Umbilical cord (tissue), 2 donors: ENCODE results near the gene OPN1LW. TPM values are rescaled to one million over a fixed set of nuclear protein-coding genes. Genes with fewer than 3 reads are reported as not detected.
"Not testable (repeated sequence)": the region's sequence is repeated elsewhere in the genome, so short reads cannot be mapped to it uniquely, and the experiment has no call there.

ENCODE experiments used
- DNase-seq: peaks from one replicate; pipeline ENCODE4 v3.0.0-alpha.2; 2015; ENCODE audit warnings: low spot score
- total RNA-seq: library from RNA; depleted of rRNA; stranded (reverse); fragments of >200 nt; gene quantifications from one replicate; pipeline ENCODE4 v1.2.3, GENCODE V29; 2014; ENCODE audit warnings: low replicate concordance; ENCODE audit not compliant: insufficient read depth

OPN1LW gene
- total RNA-seq, 1 donor from 2014 or later: not detected

DNA sequence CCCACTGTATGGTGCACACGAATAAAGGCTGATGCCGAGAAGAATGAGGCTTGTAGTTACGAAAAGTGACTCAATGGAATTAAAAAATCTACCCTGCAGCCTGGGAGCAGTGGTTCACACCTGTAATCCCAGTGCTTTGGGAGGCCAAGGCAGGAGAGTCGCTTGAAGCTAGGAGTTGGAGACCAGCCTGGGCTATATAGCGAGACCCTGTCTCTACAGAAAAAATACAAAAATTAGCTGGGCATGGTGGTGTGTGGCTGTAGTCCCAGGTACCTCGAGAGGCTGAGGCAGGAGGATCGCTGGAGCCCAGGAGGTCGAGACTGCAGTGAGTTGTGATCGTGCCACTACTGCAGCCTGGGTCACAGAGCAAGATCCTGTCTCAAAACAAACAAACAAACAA lies 11.7 kb upstream of the OPN1LW start:
- DNase-seq: no peak

DNA sequence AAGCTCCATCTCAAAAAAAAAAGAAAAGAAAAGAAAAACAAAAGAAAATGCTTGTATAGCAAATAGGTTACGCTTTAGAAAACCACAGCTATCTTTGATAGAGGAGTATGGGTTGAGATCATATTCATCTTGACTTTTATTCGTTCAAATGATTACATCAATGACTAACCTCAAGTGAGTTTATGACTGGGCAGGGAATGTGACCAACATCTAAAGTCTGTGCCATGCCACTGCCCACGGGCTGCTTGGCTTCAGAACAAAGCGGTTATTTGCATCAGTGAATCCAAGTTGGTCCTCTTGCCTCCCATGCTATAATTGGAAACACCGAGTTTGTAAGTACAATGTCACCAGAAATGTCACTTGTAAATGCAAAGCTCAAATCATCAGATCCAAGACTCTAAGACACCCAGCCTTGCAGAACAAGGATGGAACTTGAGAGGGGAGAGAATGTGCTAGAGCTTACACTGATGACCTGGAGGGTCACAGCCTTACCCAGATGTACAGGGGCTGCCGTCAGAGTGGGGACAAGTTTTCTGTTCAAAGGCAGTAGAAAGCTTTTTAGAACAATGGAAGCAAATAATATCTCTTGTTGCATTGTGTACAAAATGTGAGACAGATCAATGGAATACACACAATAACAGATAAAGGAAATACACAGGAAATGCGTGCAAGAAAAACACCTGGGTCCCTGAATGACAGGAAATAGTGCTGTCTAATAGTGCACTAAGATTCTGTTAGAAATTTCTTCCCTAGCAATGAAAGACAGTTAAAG lies 8.4 kb upstream of the OPN1LW start:
- DNase-seq: no peak

DNA sequence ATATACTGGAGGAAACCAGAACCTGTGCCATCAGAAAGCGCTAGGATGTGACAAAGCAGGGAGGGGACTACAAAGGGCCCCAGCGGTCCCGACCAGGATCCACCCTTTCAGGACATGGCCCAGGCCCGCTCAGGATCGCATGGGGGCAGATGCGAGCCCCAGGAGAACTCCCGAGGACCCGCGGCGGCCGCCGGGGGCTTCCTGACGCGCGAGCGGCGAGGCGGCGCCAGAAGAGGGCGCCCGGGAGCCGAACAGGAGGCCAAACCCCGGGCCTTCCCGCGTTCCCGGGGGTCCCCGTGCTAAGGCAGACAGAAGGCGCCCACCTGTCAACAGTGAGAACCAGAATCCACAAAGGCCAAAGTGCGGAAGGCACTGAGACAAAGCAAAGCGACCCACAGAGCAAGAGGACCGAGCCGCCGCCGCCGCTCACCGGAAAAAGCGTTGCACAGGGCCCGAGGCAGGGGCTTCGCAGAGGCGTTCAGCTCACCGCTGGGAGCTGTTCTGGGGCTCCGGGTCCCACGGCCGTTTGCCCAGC lies 7.3 kb upstream of the OPN1LW start:
- DNase-seq: peak; percentile 42

DNA sequence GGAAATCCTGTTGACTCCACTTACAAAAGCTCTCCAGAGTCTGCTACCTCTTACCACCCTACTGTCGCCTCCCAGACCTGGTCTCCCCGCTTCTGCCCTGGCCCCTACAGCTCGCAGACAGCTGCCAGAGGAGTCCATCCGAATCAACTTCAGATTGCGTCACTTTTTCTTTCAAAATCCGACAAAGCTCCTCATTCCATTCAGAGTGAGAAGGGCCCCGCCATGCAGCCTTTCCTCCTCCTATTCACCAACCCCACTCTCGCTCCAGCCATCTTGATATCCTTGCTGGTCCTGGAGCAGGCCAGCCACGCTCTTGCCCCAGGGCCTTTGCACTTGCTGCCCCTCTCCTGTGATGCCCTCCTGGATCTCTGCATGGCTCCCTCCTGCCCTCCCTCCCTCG lies 5.2 kb upstream of the OPN1LW start:
- no peak for DNase-seq

DNA sequence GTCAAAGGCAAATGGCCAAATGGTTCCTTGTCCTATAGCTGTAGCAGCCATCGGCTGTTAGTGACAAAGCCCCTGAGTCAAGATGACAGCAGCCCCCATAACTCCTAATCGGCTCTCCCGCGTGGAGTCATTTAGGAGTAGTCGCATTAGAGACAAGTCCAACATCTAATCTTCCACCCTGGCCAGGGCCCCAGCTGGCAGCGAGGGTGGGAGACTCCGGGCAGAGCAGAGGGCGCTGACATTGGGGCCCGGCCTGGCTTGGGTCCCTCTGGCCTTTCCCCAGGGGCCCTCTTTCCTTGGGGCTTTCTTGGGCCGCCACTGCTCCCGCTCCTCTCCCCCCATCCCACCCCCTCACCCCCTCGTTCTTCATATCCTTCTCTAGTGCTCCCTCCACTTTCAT lies 3.8 kb upstream of the OPN1LW start:
- DNase-seq: no peak

DNA sequence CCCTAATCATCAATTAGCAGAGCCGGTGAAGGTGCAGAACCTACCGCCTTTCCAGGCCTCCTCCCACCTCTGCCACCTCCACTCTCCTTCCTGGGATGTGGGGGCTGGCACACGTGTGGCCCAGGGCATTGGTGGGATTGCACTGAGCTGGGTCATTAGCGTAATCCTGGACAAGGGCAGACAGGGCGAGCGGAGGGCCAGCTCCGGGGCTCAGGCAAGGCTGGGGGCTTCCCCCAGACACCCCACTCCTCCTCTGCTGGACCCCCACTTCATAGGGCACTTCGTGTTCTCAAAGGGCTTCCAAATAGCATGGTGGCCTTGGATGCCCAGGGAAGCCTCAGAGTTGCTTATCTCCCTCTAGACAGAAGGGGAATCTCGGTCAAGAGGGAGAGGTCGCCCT lies 3.3 kb upstream of the OPN1LW start:
- no peak for DNase-seq

DNA sequence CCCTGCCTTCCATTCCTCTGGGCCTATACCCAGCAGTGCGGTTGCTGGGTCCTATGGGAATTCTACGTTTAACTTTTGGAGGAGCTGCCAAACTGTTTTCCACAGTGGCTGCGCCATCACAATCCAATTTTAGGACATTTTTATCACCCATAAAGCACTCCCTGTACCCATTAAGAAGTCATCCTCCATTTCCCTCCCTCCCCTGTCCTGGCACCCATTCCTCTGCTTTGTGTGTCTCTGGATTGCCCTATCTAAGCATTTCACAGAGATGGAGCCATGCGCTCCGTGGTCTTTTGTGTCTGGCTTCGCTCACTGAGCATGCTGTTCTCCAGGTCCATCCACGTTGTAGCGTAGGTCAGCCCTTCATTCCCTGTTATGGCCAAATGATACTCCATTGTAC lies 1.7 kb upstream of the OPN1LW start:
- no peak for DNase-seq

DNA sequence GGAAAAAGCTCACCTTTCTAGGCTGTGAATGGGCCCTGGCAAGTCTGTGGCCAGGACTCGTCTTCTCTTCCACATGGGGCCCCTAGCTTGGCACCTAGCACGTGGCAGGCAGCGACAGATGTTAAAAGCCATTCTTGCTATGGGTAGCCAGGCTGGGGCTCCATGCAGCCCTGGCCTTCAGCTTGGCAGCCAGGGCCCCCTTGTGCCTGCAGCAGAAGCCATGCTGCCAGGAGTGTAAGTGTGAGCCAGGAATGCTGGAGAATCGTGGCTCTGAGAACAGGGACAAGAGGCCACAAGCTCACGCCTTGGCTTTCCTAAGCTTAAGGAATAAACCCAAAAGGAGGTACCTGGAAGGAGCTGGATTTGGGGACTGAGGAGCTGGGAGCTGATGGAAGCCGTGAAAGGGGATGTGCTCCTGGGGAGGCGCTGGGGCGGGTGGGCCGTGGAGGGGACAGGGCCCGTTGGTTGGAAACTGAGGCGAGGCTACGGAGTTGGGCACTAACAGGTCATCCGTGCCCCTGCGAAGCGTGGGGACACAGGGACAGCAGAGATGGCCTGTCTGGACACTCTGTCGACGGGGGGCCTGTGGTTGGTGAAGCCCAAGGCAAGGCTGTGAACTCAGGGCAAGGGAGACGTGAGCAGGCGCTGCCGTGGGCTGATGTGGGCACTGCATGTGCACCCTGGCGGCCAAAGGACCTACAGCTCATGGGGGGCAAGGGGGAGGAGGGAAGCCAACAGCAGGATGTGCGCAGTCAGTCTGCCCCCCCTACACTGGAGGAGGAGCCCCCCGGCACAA lies 895 bp upstream of the OPN1LW start:
- no peak for DNase-seq

DNA sequence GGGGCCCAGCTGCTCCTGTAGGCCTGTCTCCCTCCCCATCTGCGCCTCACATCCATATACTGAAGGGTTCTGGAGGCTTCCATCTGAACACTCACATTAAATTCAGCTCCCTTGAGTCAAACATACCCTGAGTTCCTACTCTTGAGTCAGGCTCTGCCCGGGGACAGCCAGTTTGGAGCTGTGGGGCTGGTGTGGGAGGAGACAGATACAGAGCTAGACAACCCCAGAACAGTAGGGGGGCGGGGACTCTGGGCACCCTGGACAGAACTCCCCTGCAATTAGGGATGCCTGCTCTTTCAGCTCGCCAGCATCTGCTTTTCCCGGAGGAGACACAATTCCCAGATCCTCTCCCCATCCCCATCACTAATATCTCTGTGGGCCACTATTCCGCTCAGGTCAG lies 7.0 kb downstream of the OPN1LW start:
- DNase-seq: not testable (repeated sequence)

DNA sequence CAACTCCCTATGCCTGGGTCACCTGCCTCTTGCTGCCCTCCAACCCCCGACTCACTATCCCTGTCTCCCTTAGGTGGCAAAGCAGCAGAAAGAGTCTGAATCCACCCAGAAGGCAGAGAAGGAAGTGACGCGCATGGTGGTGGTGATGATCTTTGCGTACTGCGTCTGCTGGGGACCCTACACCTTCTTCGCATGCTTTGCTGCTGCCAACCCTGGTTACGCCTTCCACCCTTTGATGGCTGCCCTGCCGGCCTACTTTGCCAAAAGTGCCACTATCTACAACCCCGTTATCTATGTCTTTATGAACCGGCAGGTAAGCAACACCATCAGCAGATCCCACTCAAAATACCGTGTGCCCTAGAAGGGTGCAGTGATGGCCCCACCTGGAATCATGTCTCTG lies 12.2 kb downstream of the OPN1LW start:
- not testable (repeated sequence) for DNase-seq

DNA sequence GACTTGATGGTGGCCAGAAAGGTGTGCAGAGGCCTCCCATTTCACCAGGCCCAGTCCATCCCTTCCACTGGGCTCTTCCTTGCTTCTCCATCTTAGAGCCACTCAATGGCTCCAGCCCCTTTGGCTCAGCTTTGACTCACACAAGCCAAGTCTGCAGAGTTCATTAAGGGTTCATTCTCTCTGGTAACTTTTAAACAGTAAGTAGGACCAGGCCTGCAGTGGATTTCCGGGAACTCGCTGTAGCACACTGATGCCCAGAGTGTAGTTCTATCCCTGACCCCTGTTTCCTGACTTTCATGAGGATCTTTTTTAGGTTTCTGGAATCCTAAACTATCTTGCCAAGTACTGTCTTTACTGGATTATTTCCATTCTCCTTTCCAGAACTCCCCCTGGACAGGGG lies 13.2 kb downstream of the OPN1LW start:
- DNase-seq: not testable (repeated sequence)

DNA sequence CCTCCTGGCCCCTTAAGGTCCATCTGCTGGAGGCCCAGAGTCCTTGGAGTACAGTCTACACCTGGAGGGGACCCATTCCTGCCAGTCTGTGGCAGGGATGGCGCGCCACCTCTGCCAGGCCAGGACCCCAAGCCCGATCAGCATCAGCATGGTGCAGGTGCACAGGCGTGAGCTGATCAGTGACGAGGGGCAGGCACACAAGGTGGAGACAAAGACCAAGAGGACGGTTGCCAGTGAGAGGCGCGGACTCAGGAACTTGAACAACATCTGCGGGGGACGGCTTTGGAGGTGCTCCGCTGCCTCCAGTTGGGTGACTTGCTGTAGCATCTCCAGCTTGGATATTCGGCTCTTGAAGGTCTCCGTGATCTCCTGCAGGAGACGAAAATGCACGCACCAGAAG lies 15.3 kb downstream of the OPN1LW start:
- DNase-seq: not testable (repeated sequence)

DNA sequence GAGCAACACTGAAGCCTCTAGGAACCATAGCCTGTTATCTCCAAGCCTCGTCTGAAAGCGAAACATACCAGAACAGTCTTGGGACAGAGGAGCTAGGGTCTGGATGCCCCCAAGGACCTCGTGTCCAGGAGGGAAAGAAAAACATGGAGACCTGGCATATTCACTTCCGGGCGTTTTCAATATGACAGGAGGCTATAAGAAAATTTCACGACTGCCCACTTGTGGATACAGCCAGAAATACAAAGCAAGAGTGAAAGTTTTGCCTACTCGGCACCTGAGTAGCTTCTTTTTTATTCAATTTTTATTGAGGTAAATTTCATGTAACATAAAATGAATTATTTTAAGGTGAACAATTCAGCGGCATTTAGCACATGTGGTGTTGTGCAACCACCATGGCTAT lies 20.9 kb downstream of the OPN1LW start:
- not testable (repeated sequence) for DNase-seq

DNA sequence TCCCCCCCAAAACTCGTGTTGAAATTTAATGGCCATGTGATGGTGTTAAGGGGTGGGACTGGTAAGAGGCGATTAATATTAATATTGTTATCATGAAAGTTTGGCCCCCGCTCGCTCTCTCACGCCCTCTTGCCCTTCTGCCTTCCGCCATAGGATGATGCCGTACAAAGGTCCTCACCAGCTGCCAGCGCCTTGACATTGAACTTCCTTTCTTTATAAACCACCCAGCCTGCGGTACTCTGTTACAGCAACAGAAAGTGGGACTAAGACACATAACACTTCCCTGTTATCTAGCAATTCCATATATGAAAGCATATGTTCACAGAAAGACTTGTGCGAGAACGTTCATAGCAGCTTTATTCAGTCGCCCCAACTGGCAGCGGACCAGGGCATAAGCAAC lies 24.3 kb downstream of the OPN1LW start:
- not testable (repeated sequence) for DNase-seq

DNA sequence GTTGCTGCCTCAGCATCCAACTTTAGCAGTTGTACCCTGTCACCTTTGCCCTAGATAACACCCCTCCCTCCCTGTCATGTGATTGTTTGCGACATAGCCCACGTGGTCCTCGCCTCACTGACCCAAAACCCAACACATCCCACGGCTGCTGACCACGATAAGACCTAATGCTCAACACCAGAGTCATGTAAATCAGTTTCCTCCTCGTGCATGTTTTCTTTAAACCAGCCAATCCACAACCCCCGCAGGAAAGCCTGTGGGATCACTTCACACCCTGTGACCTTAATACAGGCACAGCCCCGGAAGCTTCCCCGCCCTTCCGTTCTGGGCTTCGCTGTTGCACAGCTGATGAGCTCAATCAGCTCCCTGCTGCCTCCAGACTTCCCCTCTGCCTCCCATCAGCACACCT lies 28.5 kb downstream of the OPN1LW start:
- DNase-seq: not testable (repeated sequence)

DNA sequence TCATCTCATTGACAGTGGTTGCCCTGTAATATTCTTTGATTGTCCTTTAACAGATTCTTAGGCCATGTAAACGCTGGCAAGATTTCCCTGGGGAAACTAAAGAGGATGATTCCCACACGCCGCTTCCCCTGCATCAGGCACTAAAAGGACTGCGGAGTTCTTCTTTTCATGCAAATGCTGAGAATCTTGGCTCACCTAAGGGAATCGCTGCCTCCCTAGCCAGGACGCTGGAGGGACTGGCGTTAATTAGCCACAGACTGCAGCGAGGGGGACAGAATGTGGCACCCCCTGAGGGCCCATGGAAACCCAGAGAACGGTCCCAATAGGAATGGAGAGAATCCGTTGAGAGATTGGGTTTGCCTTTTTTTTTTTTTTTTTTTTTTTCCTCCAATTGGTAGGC lies 30.3 kb downstream of the OPN1LW start:
- DNase-seq: not testable (repeated sequence)

DNA sequence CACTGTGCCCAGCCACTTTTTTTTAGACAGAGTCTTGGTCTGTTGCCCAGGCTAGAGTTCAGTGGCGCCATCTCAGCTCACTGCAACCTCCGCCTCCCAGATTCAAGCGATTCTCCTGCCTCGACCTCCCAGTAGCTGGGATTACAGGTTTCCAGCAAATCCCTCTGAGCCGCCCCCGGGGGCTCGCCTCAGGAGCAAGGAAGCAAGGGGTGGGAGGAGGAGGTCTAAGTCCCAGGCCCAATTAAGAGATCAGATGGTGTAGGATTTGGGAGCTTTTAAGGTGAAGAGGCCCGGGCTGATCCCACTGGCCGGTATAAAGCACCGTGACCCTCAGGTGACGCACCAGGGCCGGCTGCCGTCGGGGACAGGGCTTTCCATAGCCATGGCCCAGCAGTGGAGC lies 38.3 kb downstream of the OPN1LW start, which contains the start of gene OPN1MW:
TSS of gene OPN1MW (plus strand) at position 301 of the 400 bp plus-strand sequence. CDS start at position 383, 82 bp downstream.
- not testable (repeated sequence) for DNase-seq

DNA sequence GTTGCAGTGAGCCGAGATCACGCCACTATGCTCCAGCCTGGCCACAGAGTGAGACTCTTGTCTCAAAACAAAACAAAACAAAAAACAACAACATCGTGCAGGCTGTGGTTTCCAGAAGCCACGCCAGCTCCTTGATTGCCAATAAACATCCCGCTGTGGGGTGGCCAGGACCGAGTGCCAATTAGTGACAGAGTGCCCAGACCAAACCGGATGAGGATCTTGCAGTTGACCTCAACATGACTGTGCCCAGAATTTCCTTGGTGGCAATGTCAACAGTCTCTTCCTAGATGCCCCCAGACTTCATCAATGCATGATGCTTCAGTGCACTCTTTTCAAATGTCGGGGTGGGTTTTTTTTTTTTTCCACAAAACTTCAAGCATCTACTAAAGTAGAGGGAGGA lies 39.8 kb downstream of the OPN1LW start:
- DNase-seq: not testable (repeated sequence)

DNA sequence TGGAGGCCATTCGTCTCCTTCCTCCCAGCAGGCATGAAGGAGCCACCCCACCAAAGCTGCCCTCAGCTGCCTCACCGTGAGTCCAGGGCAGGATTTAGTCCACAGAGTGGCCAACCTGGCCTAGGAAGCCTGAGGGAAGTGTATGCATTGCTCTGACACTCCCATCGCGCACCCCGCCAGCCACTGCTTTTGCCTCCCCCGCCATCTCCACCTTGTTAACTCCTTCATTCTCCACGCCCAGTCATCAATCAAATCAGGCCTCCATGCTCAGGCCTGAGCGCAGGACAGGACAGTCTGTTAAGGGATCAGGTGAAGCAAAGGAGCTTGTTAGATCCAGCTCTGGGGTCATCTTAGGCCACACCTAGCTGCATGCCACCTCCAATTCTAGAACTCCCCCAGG lies 48.8 kb downstream of the OPN1LW start:
- DNase-seq: not testable (repeated sequence)

DNA sequence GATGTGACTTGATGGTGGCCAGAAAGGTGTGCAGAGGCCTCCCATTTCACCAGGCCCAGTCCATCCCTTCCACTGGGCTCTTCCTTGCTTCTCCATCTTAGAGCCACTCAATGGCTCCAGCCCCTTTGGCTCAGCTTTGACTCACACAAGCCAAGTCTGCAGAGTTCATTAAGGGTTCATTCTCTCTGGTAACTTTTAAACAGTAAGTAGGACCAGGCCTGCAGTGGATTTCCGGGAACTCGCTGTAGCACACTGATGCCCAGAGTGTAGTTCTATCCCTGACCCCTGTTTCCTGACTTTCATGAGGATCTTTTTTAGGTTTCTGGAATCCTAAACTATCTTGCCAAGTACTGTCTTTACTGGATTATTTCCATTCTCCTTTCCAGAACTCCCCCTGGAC lies 50.3 kb downstream of the OPN1LW start:
- DNase-seq: not testable (repeated sequence)

DNA sequence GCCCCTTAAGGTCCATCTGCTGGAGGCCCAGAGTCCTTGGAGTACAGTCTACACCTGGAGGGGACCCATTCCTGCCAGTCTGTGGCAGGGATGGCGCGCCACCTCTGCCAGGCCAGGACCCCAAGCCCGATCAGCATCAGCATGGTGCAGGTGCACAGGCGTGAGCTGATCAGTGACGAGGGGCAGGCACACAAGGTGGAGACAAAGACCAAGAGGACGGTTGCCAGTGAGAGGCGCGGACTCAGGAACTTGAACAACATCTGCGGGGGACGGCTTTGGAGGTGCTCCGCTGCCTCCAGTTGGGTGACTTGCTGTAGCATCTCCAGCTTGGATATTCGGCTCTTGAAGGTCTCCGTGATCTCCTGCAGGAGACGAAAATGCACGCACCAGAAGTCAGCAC lies 52.4 kb downstream of the OPN1LW start:
- DNase-seq: not testable (repeated sequence)
